T-cell (primary cell): ENCODE data around the gene FEM1C. TPM values are rescaled to one million over a fixed set of nuclear protein-coding genes. Genes with fewer than 3 reads are reported as not detected.
A peak's percentile ranks its signal among the peaks of the same experiment; 100 is the strongest.

Source experiments
- ATAC-seq, 4 experiments: fragments of 200-7000 bp in 3 of 4; fragments of 150-1000 bp in 1 of 4; cut with Tn5 transposase; replicated peaks in 1 of 4; 1 replicate in 3 of 4; 2 replicates in 1 of 4; pipeline ENCODE4 v1.10.0; 2021; ENCODE audit warnings: moderate library complexity in 3 of 4, mild to moderate bottlenecking in 2 of 4, moderate number of reproducible peaks in 1 of 4
- CTCF ChIA-PET, 2 donors: fragments of 300-600 bp; sonication (Branson Sonifier 250); formaldehyde crosslinking; loops; one replicate each; lab custom pipeline; 2022; ENCODE audit warnings: antibody characterized with exemption in 2 of 2; lab: Charles Lee
- POLR2A ChIA-PET, 2 donors: fragments of 300-600 bp; sonication (Branson Sonifier 250); formaldehyde crosslinking; loops; one replicate each; lab custom pipeline; 2022; ENCODE audit warnings: antibody characterized with exemption in 2 of 2; lab: Charles Lee
- DNase-seq, 35 experiments: peaks; one replicate each; pipeline versions ENCODE4 v3.0.0 to v3.0.0-alpha.2; 2013 to 2023
- H3K27ac ChIP-seq: one replicate; pipeline ENCODE4 v1.5.1; 2013; ENCODE audit warnings: low read length
- H3K27me3 ChIP-seq, 2 experiments: replicated peaks in 1 of 2; 1 replicate in 1 of 2; 2 replicates in 1 of 2; pipeline versions ENCODE4 v1.6.1 to v1.7.0; 2013; ENCODE audit warnings: low read length in 1 of 2, mixed read lengths in 1 of 2; ENCODE audit not compliant: control insufficient read depth in 2 of 2, insufficient read depth in 2 of 2; ENCODE audit errors: extremely low read depth in 1 of 2
- H3K36me3 ChIP-seq, 2 donors: 1 replicate in 1 of 2; 2 replicates in 1 of 2; pipeline versions ENCODE4 v1.6.1 to v1.7.0; 2013; ENCODE audit warnings: low read length in 1 of 2; ENCODE audit not compliant: control insufficient read depth in 2 of 2, insufficient read depth in 1 of 2; ENCODE audit errors: extremely low read depth in 1 of 2
- H3K4me1 ChIP-seq, 2 experiments: 1 replicate in 1 of 2; 2 replicates in 1 of 2; pipeline versions ENCODE4 v1.6.1 to v1.7.0; 2013; ENCODE audit warnings: low read length in 2 of 2, mixed read lengths in 1 of 2; ENCODE audit not compliant: insufficient read depth in 2 of 2, control insufficient read depth in 1 of 2; ENCODE audit errors: extremely low read depth in 1 of 2
- H3K4me3 ChIP-seq, 2 donors: 1 replicate in 1 of 2; 2 replicates in 1 of 2; pipeline versions ENCODE4 v1.5.1 to v1.7.0; 2013; ENCODE audit warnings: mild to moderate bottlenecking in 2 of 2, low read length in 1 of 2, moderate library complexity in 1 of 2; ENCODE audit not compliant: control insufficient read depth in 1 of 2; ENCODE audit errors: extremely low read depth in 1 of 2
- H3K9me3 ChIP-seq: 2 replicates; pipeline ENCODE4 v1.7.0; 2013
- H3K27ac Mint-ChIP-seq, 2 donors: one replicate each; pipeline ENCODE4 v1.8.0; 2020 to 2021; ENCODE audit warnings: mild to moderate bottlenecking in 2 of 2, mixed read lengths in 2 of 2
- H3K27me3 Mint-ChIP-seq, 2 donors: one replicate each; pipeline ENCODE4 v1.8.0; 2021 to 2022; ENCODE audit warnings: mixed read lengths in 2 of 2
- H3K36me3 Mint-ChIP-seq: one replicate; pipeline ENCODE4 v1.8.0; 2021; ENCODE audit warnings: mixed read lengths
- H3K4me1 Mint-ChIP-seq, 3 donors: one replicate each; pipeline ENCODE4 v1.8.0; 2020 to 2022; ENCODE audit warnings: mixed read lengths in 3 of 3, mild to moderate bottlenecking in 1 of 3
- H3K4me3 Mint-ChIP-seq, 3 donors: one replicate each; pipeline ENCODE4 v1.8.0; 2020 to 2022; ENCODE audit warnings: mild to moderate bottlenecking in 3 of 3, mixed read lengths in 3 of 3, moderate library complexity in 3 of 3
- H3K9me3 Mint-ChIP-seq, 3 donors: one replicate each; pipeline ENCODE4 v1.8.0; 2020 to 2022; ENCODE audit warnings: mixed read lengths in 3 of 3
- WGBS: methylation state at CpG from one replicate; pipeline ENCODE4 v1.1.5; 2013; ENCODE audit warnings: missing lambda C conversion rate; ENCODE audit not compliant: insufficient coverage; 5-methylcytosine and 5-hydroxymethylcytosine counted together
- total RNA-seq, 35 experiments: library from RNA in 6 of 35; stranded (reverse) in 6 of 35; fragments of 120-200 nt in 1 of 35; gene quantifications; one replicate each; pipeline versions ENCODE4 v1.2.1 to v1.2.4 and lab custom pipeline; 2013 to 2026

FEM1C gene
- total RNA-seq, 5 donors from 2014 or later (not counting 1 experiment from before 2014, with no cell fraction given), result 14.2 to 30.3 (median 15.3) TPM

- Histone ChIP-seq H3K4me3 (no peak overlapping the region), H3K4me1 (peaks cover 0 to 10% of the 10 kb centered on the region in 2 experiments), H3K9me3 (no peaks in the 10 kb centered on the region), H3K27ac (no peak overlapping the region), H3K27me3 (no peaks in the 10 kb centered on the region), H3K36me3 (peaks cover 0 to 13% of the 10 kb centered on the region in 2 donors)
- WGBS, result no CpG with 5 or more reads among the region's 2 CpGs
- Mint-ChIP-seq H3K4me1 (peaks cover 76 to 86% (median 85%) of the 10 kb centered on the region in 3 donors), H3K36me3 (peaks cover 60% of the 10 kb centered on the region), H3K27ac (no peak overlapping the region), H3K27me3 (no peaks in the 10 kb centered on the region), H3K9me3 (no peaks in the 10 kb centered on the region), H3K4me3 (no peak overlapping the region)
- ATAC-seq (no peak), DNase-seq (no peak)
- ChIA-PET POLR2A (interaction anchor here (0.6 to 0.8 kb wide), 3 partner anchors 10 to 60 kb away, joined by 3 read pairs; no protein-coding TSS in a partner anchor), CTCF (interaction anchor here in 1 of 2 donors (0.7 kb wide), 2 partner anchors 12 to 32 kb away, joined by 3 read pairs; no protein-coding TSS in a partner anchor)
Measured at GRCh38 chr5:115532517-115532916, 12.1 kb downstream of the FEM1C start.

- Mint-ChIP-seq H3K36me3 (peaks cover 57% of the 10 kb centered on the region), H3K4me3 (peak overlapping the region in 1 of 3 donors; percentile 17), H3K27ac (no peak overlapping the region), H3K9me3 (no peaks in the 10 kb centered on the region), H3K27me3 (no peaks in the 10 kb centered on the region), H3K4me1 (peaks cover 71 to 83% (median 83%) of the 10 kb centered on the region in 3 donors)
- CTCF ChIA-PET, result interaction anchor here (0.6 to 0.7 kb wide), 3 partner anchors 12 to 43 kb away, joined by 3 to 6 read pairs (median 3); no protein-coding TSS in a partner anchor
- ATAC-seq, result no peak
- no peak overlapping the region for H3K4me3 ChIP-seq
- H3K36me3 ChIP-seq, result peaks cover 0 to 10% of the 10 kb centered on the region in 2 donors
- peaks cover 0 to 8% of the 10 kb centered on the region in 2 experiments for H3K4me1 ChIP-seq
- H3K27ac ChIP-seq, result no peak overlapping the region
- WGBS, result 100% methylated on average over 1 of the region's 1 CpG
- H3K27me3 ChIP-seq, result no peaks in the 10 kb centered on the region
- H3K9me3 ChIP-seq, result no peaks in the 10 kb centered on the region
- POLR2A ChIA-PET, result interaction anchor here (0.6 to 0.8 kb wide), 3 partner anchors 9 to 60 kb away, joined by 3 read pairs; no protein-coding TSS in a partner anchor
- no peak for DNase-seq
Measured at GRCh38 chr5:115531787-115532367, 12.7 kb downstream of the FEM1C start.

GRCh38 chr5:115531380-115531779, 13.2 kb downstream of the FEM1C start:
- H3K36me3 Mint-ChIP-seq, result peaks cover 57% of the 10 kb centered on the region
- peaks cover 0 to 11% of the 10 kb centered on the region in 2 donors for H3K36me3 ChIP-seq
- no peaks in the 10 kb centered on the region for H3K9me3 ChIP-seq
- POLR2A ChIA-PET, result no interaction called here
- H3K27ac ChIP-seq, result no peak overlapping the region
- ATAC-seq (no peak), DNase-seq (no peak)
- H3K4me3 Mint-ChIP-seq, result peak overlapping the region in 1 of 3 donors; percentile 17
- peaks cover 0 to 7% of the 10 kb centered on the region in 2 experiments for H3K4me1 ChIP-seq
- no peak overlapping the region for H3K27ac Mint-ChIP-seq
- H3K27me3 Mint-ChIP-seq, result no peaks in the 10 kb centered on the region
- WGBS, result no CpG with 5 or more reads among the region's 3 CpGs
- H3K27me3 ChIP-seq, result no peaks in the 10 kb centered on the region
- H3K4me3 ChIP-seq, result no peak overlapping the region
- CTCF ChIA-PET, result no interaction called here
- peaks cover 71 to 83% (median 83%) of the 10 kb centered on the region in 3 donors for H3K4me1 Mint-ChIP-seq
- no peaks in the 10 kb centered on the region for H3K9me3 Mint-ChIP-seq

GRCh38 chr5:115530426-115530825, 14.1 kb downstream of the FEM1C start:
- no peak overlapping the region for H3K4me3 ChIP-seq
- peaks cover 0 to 12% of the 10 kb centered on the region in 2 donors for H3K36me3 ChIP-seq
- peaks cover 63 to 79% (median 76%) of the 10 kb centered on the region in 3 donors for H3K4me1 Mint-ChIP-seq
- 80% methylated on average over 1 of the region's 3 CpGs for WGBS
- no peak overlapping the region for H3K4me3 Mint-ChIP-seq
- peaks cover 53% of the 10 kb centered on the region for H3K36me3 Mint-ChIP-seq
- no peak for ATAC-seq
- H3K9me3 Mint-ChIP-seq, result no peaks in the 10 kb centered on the region
- POLR2A ChIA-PET, result no interaction called here
- H3K27me3 ChIP-seq, result no peaks in the 10 kb centered on the region
- H3K27ac ChIP-seq, result no peak overlapping the region
- no peak overlapping the region for H3K27ac Mint-ChIP-seq
- H3K27me3 Mint-ChIP-seq, result no peaks in the 10 kb centered on the region
- peaks cover 0 to 7% of the 10 kb centered on the region in 2 experiments for H3K4me1 ChIP-seq
- no peak for DNase-seq
- H3K9me3 ChIP-seq, result no peaks in the 10 kb centered on the region
- CTCF ChIA-PET, result interaction anchor here in 1 of 2 donors (0.7 kb wide), 1 partner anchor 22 kb away, joined by 3 read pairs; no protein-coding TSS in a partner anchor

- H3K27ac Mint-ChIP-seq, result no peak overlapping the region
- ATAC-seq, result no peak
- H3K4me1 Mint-ChIP-seq, result peaks cover 65 to 73% (median 71%) of the 10 kb centered on the region in 3 donors
- no peak overlapping the region for H3K4me3 Mint-ChIP-seq
- WGBS, result no CpG with 5 or more reads among the region's 2 CpGs
- DNase-seq, result no peak
- POLR2A ChIA-PET, result interaction anchor here (0.6 to 1.0 kb wide), 3 partner anchors 10 to 266 kb away, joined by 3 to 5 read pairs (median 3); no protein-coding TSS in a partner anchor
- no peaks in the 10 kb centered on the region for H3K9me3 ChIP-seq
- peaks cover 52% of the 10 kb centered on the region for H3K36me3 Mint-ChIP-seq
- no peaks in the 10 kb centered on the region for H3K9me3 Mint-ChIP-seq
- CTCF ChIA-PET, result no interaction called here
- peaks cover 6 to 26% of the 10 kb centered on the region in 2 donors for H3K36me3 ChIP-seq
- H3K27me3 Mint-ChIP-seq, result no peaks in the 10 kb centered on the region
- no peaks in the 10 kb centered on the region for H3K27me3 ChIP-seq
- no peak overlapping the region for H3K4me3 ChIP-seq
- H3K27ac ChIP-seq, result no peak overlapping the region
- H3K4me1 ChIP-seq, result peaks cover 0 to 9% of the 10 kb centered on the region in 2 experiments
Measured at GRCh38 chr5:115526604-115527003, 18.0 kb downstream of the FEM1C start.

- CTCF ChIA-PET, result interaction anchor here in 1 of 2 donors (0.6 to 1.0 kb wide), 2 partner anchors 10 to 191 kb away, joined by 3 to 4 read pairs; no protein-coding TSS in a partner anchor
- DNase-seq (no peak), ATAC-seq (no peak)
- Mint-ChIP-seq H3K36me3 (peaks cover 55% of the 10 kb centered on the region), H3K4me3 (no peak overlapping the region), H3K27me3 (no peaks in the 10 kb centered on the region), H3K4me1 (peaks cover 52 to 62% (median 60%) of the 10 kb centered on the region in 3 donors), H3K27ac (no peak overlapping the region), H3K9me3 (no peaks in the 10 kb centered on the region)
- H3K9me3 ChIP-seq, result no peaks in the 10 kb centered on the region
- H3K4me3 ChIP-seq, result no peak overlapping the region
- POLR2A ChIA-PET, result interaction anchor here in 1 of 2 donors (1.0 to 1.5 kb wide), 3 partner anchors 10 to 16 kb away, joined by 3 to 4 read pairs (median 3); no protein-coding TSS in a partner anchor
- no peak overlapping the region for H3K27ac ChIP-seq
- WGBS, result no CpG with 5 or more reads among the region's 6 CpGs
- H3K36me3 ChIP-seq, result peaks cover 6 to 26% of the 10 kb centered on the region in 2 donors
- H3K4me1 ChIP-seq, result peaks cover 0 to 6% of the 10 kb centered on the region in 2 experiments
- H3K27me3 ChIP-seq, result no peaks in the 10 kb centered on the region
Measured at GRCh38 chr5:115524199-115524847, 20.3 kb downstream of the FEM1C start.
